IPS-15b (cell line): Measurements from ENCODE around the gene NLRP9.
"Not testable (repeated sequence)": the region's sequence is repeated elsewhere in the genome, so short reads cannot be mapped to it uniquely, and the experiment has no call there.

ENCODE experiments used
- H3K27me3 ChIP-seq: one replicate; pipeline ENCODE4 v1.6.1; 2013; ENCODE audit warnings: low read length; ENCODE audit not compliant: control insufficient read depth, insufficient read depth
- H3K36me3 ChIP-seq: one replicate; pipeline ENCODE4 v1.6.1; 2013; ENCODE audit warnings: low read length; ENCODE audit not compliant: control insufficient read depth, insufficient read depth
- H3K4me1 ChIP-seq: one replicate; pipeline ENCODE4 v1.6.1; 2013; ENCODE audit warnings: mild to moderate bottlenecking, low read length; ENCODE audit not compliant: control insufficient read depth, insufficient read depth
- H3K4me3 ChIP-seq: one replicate; pipeline ENCODE4 v1.5.1; 2013; ENCODE audit warnings: low read depth, low read length
- H3K9ac ChIP-seq: one replicate; pipeline ENCODE4 v1.6.1; 2013; ENCODE audit warnings: low read depth, mild to moderate bottlenecking, low read length
- H3K9me3 ChIP-seq: one replicate; pipeline ENCODE4 v1.6.1; 2013; ENCODE audit warnings: mild to moderate bottlenecking, low read length; ENCODE audit not compliant: control insufficient read depth, insufficient read depth

NLRP9 gene

GRCh38 chr19:55720801-55721200 is 17.4 kb downstream of the NLRP9 start:
- no peaks in the 10 kb centered on the region for H3K36me3 ChIP-seq
- no peak overlapping the region for H3K9ac ChIP-seq
- H3K27me3 ChIP-seq, result no peaks in the 10 kb centered on the region
- no peaks in the 10 kb centered on the region for H3K4me1 ChIP-seq
- H3K4me3 ChIP-seq, result no peak overlapping the region
- peaks cover 10% of the 10 kb centered on the region for H3K9me3 ChIP-seq

- no peaks in the 10 kb centered on the region for H3K27me3 ChIP-seq
- no peaks in the 10 kb centered on the region for H3K36me3 ChIP-seq
- peaks cover 15% of the 10 kb centered on the region for H3K9me3 ChIP-seq
- no peaks in the 10 kb centered on the region for H3K4me1 ChIP-seq
- no peak overlapping the region for H3K4me3 ChIP-seq
- H3K9ac ChIP-seq, result no peak overlapping the region
These were observed 17.9 kb downstream of the NLRP9 start for GRCh38 chr19:55720214-55720746.

GRCh38 chr19:55717879-55718711 is 20.1 kb downstream of the NLRP9 start:
- H3K36me3 ChIP-seq, H3K4me1 ChIP-seq, H3K27me3 ChIP-seq, H3K9ac ChIP-seq, H3K4me3 ChIP-seq: not testable (repeated sequence)
- peaks cover 19% of the 10 kb centered on the region for H3K9me3 ChIP-seq

GRCh38 chr19:55717251-55717650 is 21.0 kb downstream of the NLRP9 start:
- Histone ChIP-seq H3K4me1 (no peaks in the 10 kb centered on the region), H3K36me3 (peaks cover 2% of the 10 kb centered on the region), H3K9ac (no peak overlapping the region), H3K9me3 (peaks cover 14% of the 10 kb centered on the region), H3K4me3 (no peak overlapping the region), H3K27me3 (no peaks in the 10 kb centered on the region)

- H3K9me3 ChIP-seq, result peaks cover 13% of the 10 kb centered on the region
These were observed 21.7 kb downstream of the NLRP9 start for GRCh38 chr19:55716531-55716930.

GRCh38 chr19:55712804-55713631 is 25.2 kb downstream of the NLRP9 start:
- peaks cover 16% of the 10 kb centered on the region for H3K9me3 ChIP-seq
- H3K4me3 ChIP-seq, result no peak overlapping the region
- H3K27me3 ChIP-seq, result no peaks in the 10 kb centered on the region
- H3K36me3 ChIP-seq, result peaks cover 2% of the 10 kb centered on the region
- no peak overlapping the region for H3K9ac ChIP-seq
- H3K4me1 ChIP-seq, result no peaks in the 10 kb centered on the region

More at GRCh38 chr19:55716531-55716930, 21.7 kb downstream of the NLRP9 start:
- Histone ChIP-seq H3K36me3 (peaks cover 2% of the 10 kb centered on the region), H3K9ac (no peak overlapping the region), H3K27me3 (no peaks in the 10 kb centered on the region), H3K4me3 (no peak overlapping the region), H3K4me1 (no peaks in the 10 kb centered on the region)

- Histone ChIP-seq H3K9me3 (peaks cover 16% of the 10 kb centered on the region), H3K4me3 (no peak overlapping the region), H3K36me3 (peaks cover 2% of the 10 kb centered on the region), H3K9ac (no peak overlapping the region), H3K4me1 (no peaks in the 10 kb centered on the region), H3K27me3 (peaks cover 4% of the 10 kb centered on the region)
These were observed 26.5 kb downstream of the NLRP9 start for GRCh38 chr19:55711719-55712118.

GRCh38 chr19:55705972-55706371 is 32.2 kb downstream of the NLRP9 start:
- H3K36me3 ChIP-seq, result peaks cover 5% of the 10 kb centered on the region
- H3K9ac ChIP-seq, result no peak overlapping the region
- H3K4me3 ChIP-seq, result no peak overlapping the region
- H3K4me1 ChIP-seq, result no peaks in the 10 kb centered on the region
- no peaks in the 10 kb centered on the region for H3K9me3 ChIP-seq
- peaks cover 4% of the 10 kb centered on the region for H3K27me3 ChIP-seq

GRCh38 chr19:55704494-55705245 is 33.5 kb downstream of the NLRP9 start:
- Histone ChIP-seq H3K9ac (no peak overlapping the region), H3K4me1 (no peaks in the 10 kb centered on the region), H3K4me3 (no peak overlapping the region), H3K27me3 (peaks cover 4% of the 10 kb centered on the region), H3K36me3 (peaks cover 5% of the 10 kb centered on the region), H3K9me3 (no peaks in the 10 kb centered on the region)

GRCh38 chr19:55703790-55704215 is 34.4 kb downstream of the NLRP9 start:
- Histone ChIP-seq H3K36me3 (peaks cover 8% of the 10 kb centered on the region), H3K4me3 (no peak overlapping the region), H3K27me3 (peaks cover 4% of the 10 kb centered on the region), H3K4me1 (no peaks in the 10 kb centered on the region), H3K9ac (no peak overlapping the region), H3K9me3 (no peaks in the 10 kb centered on the region)

GRCh38 chr19:55702131-55702627 is 36.0 kb downstream of the NLRP9 start:
- Histone ChIP-seq H3K9ac (no peak overlapping the region), H3K36me3 (peaks cover 18% of the 10 kb centered on the region), H3K4me3 (no peak overlapping the region), H3K9me3 (no peaks in the 10 kb centered on the region), H3K27me3 (peaks cover 1% of the 10 kb centered on the region), H3K4me1 (no peaks in the 10 kb centered on the region)
